K562 (cell line): ENCODE measurements around the gene MEA1. TPM values are rescaled to one million over a fixed set of nuclear protein-coding genes. Genes with fewer than 3 reads are reported as not detected.

ENCODE experiments used
- AFF1 ChIP-seq, 2 experiments: fragments of 450-650 bp; IDR thresholded peaks; 2 replicates each; pipeline ENCODE4 v1.6.1; 2018; ENCODE audit warnings: mild to moderate bottlenecking in 2 of 2, low read depth in 1 of 2; ENCODE audit not compliant: partially characterized antibody in 2 of 2
- ARNT ChIP-seq, 2 experiments: fragments of 450-650 bp; IDR thresholded peaks; 2 replicates each; pipeline ENCODE4 v1.6.1; 2016; ENCODE audit warnings: mild to moderate bottlenecking in 1 of 2
- CHD4 ChIP-seq: fragments of 200-600 bp; sonication (generic); IDR thresholded peaks from 3 replicates; pipeline ENCODE4 v1.6.1; 2012; ENCODE audit warnings: low read depth, mild to moderate bottlenecking, mixed read lengths, low read length, inconsistent platforms; ENCODE audit not compliant: insufficient read depth, insufficient replicate concordance, poor library complexity, severe bottlenecking
- ETS1 ChIP-seq: conservative IDR thresholded peaks from 2 replicates; pipeline ENCODE4 v1.6.1; 2011; ENCODE audit warnings: low read depth, mild to moderate bottlenecking, low read length; ENCODE audit not compliant: control insufficient read depth
- FOXP1 ChIP-seq: sonication (generic); formaldehyde crosslinking; IDR thresholded peaks from 2 replicates; pipeline ENCODE4 v1.8.0; 2022; ENCODE audit warnings: mild to moderate bottlenecking, missing genetic modification reagents
- HDAC2 ChIP-seq: fragments of 450-650 bp; IDR thresholded peaks from 2 replicates; pipeline ENCODE4 v1.6.1; 2016; ENCODE audit warnings: mild to moderate bottlenecking
- JUN ChIP-seq, 2 experiments: sonication (generic) in 1 of 2; formaldehyde crosslinking in 1 of 2; IDR thresholded peaks; 2 replicates each; pipeline versions ENCODE4 v1.6.1 to v1.8.0; 2012 to 2022; ENCODE audit warnings: borderline replicate concordance in 2 of 2, mild to moderate bottlenecking in 2 of 2, improper control_type of control experiment in 1 of 2, low read depth in 1 of 2, low read length in 1 of 2, missing genetic modification reagents in 1 of 2
- NCOA6 ChIP-seq: fragments of 450-650 bp; IDR thresholded peaks from 2 replicates; pipeline ENCODE4 v1.6.1; 2017; ENCODE audit warnings: mild to moderate bottlenecking
- PML ChIP-seq: IDR thresholded peaks from 2 replicates; pipeline ENCODE4 v1.6.1; 2012; ENCODE audit warnings: low read length, inconsistent platforms
- PREB ChIP-seq: sonication (generic); formaldehyde crosslinking; IDR thresholded peaks from 2 replicates; pipeline ENCODE4 v1.8.1; 2023; ENCODE audit warnings: mild to moderate bottlenecking, missing genetic modification reagents
- ZBTB5 ChIP-seq: fragments of 450-650 bp; IDR thresholded peaks from 2 replicates; pipeline ENCODE4 v1.6.1; 2017; ENCODE audit warnings: antibody characterized with exemption
- ZNF511 ChIP-seq: sonication (generic); formaldehyde crosslinking; IDR thresholded peaks from 2 replicates; pipeline ENCODE4 v1.8.0; 2022; ENCODE audit warnings: mild to moderate bottlenecking, missing genetic modification reagents
- polyA plus RNA-seq, 8 experiments: library from polyadenylated mRNA; depleted of rRNA in 4 of 8; stranded (reverse) in 5 of 8; unstranded in 3 of 8; fragments of >200 nt; fragmentation: Nextera tagmentation in 2 of 8; fragmentation: Illumina TruSeq in 1 of 8; extraction: Ambion mirVana in 2 of 8; extraction: Trizol in 1 of 8; gene quantifications; 2 replicates each; pipeline versions ENCODE4 v1.2.1 to v1.2.3, GENCODE V29; 2011 to 2014; ENCODE audit warnings: inconsistent platforms in 1 of 8, missing spikeins in 1 of 8
- total RNA-seq, 7 experiments: library from RNA; depleted of rRNA in 6 of 7; stranded (reverse); fragments of >200 nt in 6 of 7; fragmentation: Illumina TruSeq in 2 of 7; extraction: Trizol in 2 of 7; gene quantifications; 2 replicates each; pipeline versions ENCODE4 v1.2.1 to v1.2.3, GENCODE V29; 2011 to 2021; ENCODE audit warnings: low replicate concordance in 1 of 7

The MEA1 gene
- total and polyA plus RNA-seq, 9 of the 15 experiments (the other 6 are each of a cell fraction or from before 2014, with no cell fraction given) = 86.8 to 210 (median 152) TPM

- TF ChIP-seq AFF1 (IDR thresholded peaks at IDR 0.05; ENCODE audit: low read depth in 1 of 2, partially characterized antibody in 2 of 2) = peak in 1 of 2 experiments; percentile 19
- TF ChIP-seq CHD4 = no peak
- no peak for TF ChIP-seq JUN (IDR thresholded peaks at IDR 0.05; ENCODE audit: borderline replicate concordance, low read depth, low read length)
- TF ChIP-seq JUN (CRISPR knock-in tag; IDR thresholded peaks at IDR 0.05; ENCODE audit: borderline replicate concordance) = peak; percentile 42; the same call in 1 of the 2 replicates
- no peak for TF ChIP-seq NCOA6
- 0 out of 4 replicates have a peak, but pooled peaks of 1 of the 2 experiments have one; percentile 11 for TF ChIP-seq ARNT (IDR thresholded peaks at IDR 0.05)
- TF ChIP-seq ETS1 = no peak
- no peak for TF ChIP-seq ZBTB5
- 0 out of 2 replicates have a peak, but pooled peaks have one; percentile 1 for TF ChIP-seq HDAC2
- TF ChIP-seq ZNF511 = 0 out of 2 replicates have a peak, but pooled peaks have one; percentile 46
- 0 out of 2 replicates have a peak, but pooled peaks have one; percentile 18 for TF ChIP-seq FOXP1 (CRISPR knock-in tag)
- peak; percentile 69; the same call in 1 of the 2 replicates for TF ChIP-seq PREB (CRISPR knock-in tag)
- peak; percentile 12; the same call in 1 of the 2 replicates for TF ChIP-seq PML
Measured at GRCh38 chr6:42979523-42980177, 34.1 kb downstream of the MEA1 start (continued).
